GM19043 (cell line): ENCODE data around the gene TNS1.
A peak's percentile ranks its signal among the peaks of the same experiment; 100 is the strongest.

Source experiments
- ATAC-seq: cut with Tn5 transposase; IDR thresholded peaks from one replicate; pipeline ENCODE4 v1.9.1; 2021; ENCODE audit warnings: low read depth; ENCODE audit not compliant: unreplicated experiment

TNS1 gene

DNA sequence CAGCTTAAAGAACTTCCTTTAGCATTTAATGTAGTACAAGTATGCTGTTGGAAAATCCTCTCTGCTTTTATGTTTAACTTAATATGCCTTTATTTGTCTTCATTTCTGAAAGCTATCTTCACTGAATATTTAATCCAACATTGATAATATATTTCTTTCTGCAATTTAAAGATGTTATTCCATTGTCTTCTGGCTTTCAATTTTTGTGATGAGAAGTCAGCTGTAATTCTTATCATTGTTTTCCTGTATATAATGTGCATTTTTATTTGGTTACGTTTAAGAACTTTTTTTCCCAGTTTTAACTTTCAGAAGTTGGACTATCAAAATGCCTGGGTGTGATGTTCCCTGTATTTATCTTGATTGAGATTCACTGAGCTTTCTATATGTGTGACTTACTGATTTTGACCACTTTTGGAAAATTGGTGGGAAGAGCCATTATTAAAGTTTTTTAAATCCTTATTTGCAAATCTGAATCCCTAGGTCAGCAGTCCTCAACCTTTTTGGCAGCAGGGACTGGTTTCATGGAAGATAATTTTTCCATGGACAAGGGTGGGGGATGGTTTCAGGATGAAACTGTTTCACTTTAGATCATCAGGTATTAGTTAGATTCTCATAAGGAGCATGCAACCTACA is 241.0 kb downstream of the TNS1 start:
- ATAC-seq: no peak

DNA sequence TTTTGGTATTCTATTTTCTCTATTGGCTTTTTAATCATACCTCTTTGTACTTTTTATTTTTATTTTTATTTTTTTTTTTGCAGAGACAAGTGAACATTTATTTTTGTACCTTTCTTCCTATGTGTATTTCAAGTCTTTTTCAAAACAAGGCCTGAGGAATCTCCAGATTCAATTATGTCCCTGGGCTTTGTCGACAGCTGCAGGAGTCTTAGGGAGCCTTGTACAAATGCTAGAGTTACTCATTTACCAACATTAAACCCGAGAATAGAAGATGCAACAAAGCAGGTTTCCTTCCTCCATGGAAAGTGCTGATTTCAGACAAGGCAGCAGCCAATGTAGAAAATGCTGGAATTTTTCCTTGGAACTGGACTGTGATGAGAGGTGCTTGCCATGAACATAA is 242.8 kb downstream of the TNS1 start:
- ATAC-seq: no peak

DNA sequence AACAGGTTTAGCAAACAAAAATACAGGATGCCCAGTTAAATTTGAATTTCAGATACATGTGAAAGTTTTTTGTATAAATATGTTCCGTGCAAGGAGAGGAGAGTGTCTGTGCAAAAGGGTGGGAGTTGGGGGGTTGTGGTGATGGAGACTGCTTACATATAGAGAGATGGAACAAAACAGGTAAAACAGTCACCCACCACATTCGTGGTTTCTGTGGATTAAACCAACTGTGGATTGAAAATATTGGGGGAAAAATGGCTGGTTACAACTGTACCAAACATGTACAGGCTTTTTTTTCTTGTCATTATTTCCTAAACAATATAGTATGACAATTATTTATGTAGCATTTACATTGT is 245.7 kb downstream of the TNS1 start:
- no peak for ATAC-seq

DNA sequence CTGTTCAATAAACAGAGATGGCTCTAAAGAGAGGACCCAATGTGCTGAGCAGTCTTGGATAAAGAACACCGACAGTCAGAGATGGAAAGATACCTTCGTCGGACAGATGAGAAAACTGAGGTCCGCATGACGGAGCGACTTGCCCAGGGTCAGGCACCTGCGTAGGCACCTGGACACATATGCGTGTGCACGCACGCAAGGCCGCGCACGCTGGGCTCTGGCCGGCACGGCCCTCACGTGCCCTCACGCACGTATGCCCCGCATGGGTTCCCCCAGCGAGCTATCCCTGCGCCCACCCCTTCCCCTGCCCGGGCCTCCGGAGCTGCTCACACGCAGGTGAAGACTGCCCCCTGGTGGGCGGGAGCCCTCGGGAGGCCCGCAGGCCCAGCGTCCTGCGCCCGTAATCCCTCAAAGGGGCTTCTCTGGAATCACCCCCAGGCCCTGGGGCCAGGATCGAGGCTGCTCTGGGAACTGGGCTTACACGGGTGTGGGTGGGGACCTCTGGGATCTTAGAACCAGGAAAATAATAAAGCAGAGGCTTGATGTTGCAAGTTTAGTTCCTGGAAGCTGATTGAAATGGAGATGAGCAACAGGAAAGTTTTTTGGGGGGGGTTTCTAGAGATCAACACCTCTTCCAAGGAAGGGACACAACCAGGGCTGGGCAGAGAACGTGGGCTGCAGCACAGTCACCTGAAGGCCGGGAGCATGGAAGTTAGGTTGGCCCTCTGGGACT is 246.3 kb downstream of the TNS1 start:
- peak; percentile 75 for ATAC-seq

DNA sequence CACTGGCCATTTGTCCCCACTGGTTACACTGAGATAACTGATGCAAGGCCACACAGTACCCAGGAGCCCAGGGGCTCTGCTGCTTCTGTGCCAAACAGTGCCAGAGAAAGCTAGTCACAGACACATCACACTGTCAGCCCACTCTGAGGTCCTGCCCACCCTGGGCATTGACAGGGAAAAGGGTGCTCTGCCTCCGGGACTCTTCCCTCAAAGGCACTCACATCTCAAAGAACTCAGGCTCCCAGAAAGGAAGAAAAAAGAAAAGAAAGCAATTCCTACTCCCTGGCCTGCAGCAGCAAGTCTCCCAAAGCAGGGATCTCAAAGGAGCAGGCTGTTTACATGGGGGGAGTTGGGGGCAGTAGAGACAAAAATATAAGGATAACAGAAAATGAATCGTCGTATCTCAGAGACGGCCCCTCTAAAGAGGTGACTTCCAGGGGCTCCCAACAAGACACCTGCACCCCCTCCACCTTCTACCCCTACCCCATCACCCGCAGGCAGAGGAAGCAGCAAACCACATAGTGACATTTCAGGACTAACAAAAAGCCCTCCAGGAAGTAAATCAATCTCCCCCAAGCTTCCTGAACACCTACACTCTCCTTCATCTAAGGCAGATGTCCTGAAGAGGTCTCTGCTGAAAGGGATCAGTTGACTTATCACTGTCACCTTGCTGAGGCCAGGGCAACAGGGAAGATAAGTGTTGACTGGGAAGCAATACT is 247.6 kb downstream of the TNS1 start:
- ATAC-seq: no peak

DNA sequence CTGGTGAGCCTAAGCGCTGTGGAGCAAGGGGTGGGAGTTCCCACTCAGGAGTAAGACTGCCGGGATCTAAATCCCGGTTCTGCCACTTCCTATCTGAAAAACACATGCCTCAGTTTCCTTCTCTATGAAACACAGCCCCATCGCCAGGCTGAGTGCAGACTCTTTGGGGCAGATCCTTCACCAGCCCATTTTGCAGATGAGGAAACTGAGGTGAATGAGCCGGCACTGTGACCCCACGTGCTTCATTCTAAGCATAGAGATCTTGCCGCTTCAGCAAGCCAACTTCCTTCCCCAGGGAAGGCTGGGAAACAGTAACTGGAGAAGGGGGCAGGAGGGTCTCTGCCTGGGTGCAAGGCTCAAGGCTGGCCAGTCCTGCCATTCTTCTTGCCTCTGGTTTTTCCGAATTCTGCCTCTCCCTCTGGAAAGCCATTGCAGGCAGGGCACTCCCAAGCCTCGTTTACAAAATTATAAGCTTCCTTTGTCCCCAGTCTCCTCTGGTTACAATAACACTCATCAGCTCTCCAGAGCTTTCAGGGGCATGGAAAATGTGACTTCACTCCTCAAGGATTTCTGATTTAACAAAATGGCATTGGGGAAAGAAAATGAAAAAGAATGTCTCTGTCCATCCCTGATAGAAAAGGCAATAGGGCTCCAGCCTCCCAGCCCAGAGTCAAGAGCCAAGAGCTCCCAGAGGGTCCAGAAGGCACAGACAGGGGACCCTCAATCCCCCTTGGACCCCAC is 249.2 kb downstream of the TNS1 start:
- no peak for ATAC-seq

DNA sequence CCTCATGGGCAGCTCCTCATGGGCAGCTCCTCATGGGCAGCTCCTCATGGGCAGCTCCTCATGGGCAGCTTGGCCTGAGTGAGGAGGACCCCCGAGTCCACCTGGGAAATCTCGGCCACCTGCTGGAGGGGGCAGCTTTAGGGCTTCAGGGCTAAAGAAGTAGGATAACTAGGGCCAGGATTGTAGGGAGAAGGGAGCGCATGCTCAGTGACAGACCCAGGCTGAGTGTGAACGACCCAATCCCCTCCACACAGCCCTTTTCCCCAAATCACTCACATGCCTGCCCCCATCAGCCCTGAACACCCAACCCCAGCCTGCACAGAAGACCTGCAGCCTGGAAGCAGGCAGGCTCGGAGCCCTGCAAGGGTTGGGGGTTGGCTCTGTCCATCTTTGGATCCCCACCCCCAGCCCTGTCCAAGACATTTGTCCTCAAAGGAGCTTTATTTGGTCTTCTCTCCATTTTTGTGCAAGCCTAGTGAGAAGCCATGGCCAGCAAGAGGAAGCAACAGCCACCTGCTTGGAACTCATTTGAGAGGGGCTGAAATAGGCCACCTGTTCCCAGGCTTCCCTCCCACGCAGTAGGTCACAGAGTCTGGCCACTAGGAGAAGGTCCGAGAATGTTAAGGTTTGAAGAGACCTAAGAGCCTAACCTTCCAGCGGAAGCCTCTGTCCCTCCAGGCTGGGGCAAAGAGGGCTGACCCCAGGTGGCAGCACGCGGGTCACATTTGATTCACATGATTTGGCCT is 249.9 kb downstream of the TNS1 start:
- no peak for ATAC-seq

DNA sequence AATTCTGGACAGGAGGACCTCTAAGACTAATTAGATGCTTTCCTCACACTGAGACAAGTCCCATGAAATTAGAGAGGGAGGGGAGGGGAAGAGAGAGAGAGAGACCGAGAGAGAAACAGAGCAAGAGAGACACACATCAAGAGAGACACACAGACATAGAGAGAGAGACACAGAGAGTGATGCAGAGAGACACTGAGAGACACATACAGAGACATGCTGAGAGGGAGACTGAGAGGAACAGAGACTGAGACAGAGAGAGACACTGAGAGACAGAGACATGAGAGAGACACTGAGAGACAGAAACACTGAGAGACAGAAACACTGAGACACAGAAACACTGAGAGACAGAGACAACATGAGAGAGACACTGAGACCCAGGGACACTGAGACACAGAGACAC is 250.8 kb downstream of the TNS1 start:
- ATAC-seq: no peak

DNA sequence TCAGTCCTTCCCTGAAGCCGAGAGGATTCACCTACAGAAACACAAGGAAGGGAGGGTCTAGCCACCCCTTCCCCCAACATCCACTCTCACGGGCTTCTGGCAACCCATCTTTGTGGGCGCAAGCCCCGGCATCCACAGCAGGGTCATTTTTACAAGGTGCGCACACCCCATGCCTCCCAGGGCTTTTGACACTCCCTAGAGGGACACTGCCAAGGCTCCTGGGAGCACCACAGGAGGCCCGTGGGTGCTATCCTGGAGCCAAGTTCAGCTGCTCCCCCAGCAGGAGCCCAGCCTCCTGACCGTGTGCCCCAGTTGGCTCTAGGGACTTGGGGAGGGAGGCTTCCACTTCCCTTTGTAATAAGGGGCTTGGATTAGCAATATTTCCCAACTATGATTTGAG is 251.6 kb downstream of the TNS1 start:
- no peak for ATAC-seq
